OCI-LY3 (cell line): Measurements from ENCODE around the gene CTCFL.

Experiments
- EZH2phosphoT487 ChIP-seq: fragments of 200-600 bp; shearing (Covaris generic); IDR thresholded peaks from 2 replicates; pipeline ENCODE4 v1.6.1; 2018; ENCODE audit warnings: antibody characterized with exemption, mixed run types, low read depth
- TF ChIP-seq, protein P1 (sequence below): fragments of 200-600, 300-600 bp; sonication (generic); IDR thresholded peaks from 2 replicates; pipeline ENCODE4 v1.5.1; 2014; ENCODE audit warnings: antibody characterized with exemption, low read length, low read depth

DNA sequence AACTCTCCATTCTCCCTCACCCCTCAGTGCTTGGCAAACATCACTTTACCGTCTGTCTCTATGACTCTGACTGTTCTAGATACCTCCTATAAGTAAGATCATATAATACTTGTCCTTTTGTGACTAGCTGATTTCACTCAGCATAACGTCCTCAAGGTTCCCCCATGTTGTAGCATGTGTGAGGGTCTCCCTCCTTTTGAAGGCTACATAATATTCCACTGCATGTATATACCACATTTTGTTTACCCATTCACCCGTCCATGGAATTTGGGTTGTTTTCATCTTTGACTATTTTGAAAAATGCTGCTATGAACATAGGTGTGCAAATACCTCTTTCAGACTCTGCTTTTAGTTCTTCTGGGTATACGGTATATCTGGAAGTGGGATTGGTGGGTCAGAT lies 28.3 kb downstream of the CTCFL start:
- TF ChIP-seq, protein P1, sequence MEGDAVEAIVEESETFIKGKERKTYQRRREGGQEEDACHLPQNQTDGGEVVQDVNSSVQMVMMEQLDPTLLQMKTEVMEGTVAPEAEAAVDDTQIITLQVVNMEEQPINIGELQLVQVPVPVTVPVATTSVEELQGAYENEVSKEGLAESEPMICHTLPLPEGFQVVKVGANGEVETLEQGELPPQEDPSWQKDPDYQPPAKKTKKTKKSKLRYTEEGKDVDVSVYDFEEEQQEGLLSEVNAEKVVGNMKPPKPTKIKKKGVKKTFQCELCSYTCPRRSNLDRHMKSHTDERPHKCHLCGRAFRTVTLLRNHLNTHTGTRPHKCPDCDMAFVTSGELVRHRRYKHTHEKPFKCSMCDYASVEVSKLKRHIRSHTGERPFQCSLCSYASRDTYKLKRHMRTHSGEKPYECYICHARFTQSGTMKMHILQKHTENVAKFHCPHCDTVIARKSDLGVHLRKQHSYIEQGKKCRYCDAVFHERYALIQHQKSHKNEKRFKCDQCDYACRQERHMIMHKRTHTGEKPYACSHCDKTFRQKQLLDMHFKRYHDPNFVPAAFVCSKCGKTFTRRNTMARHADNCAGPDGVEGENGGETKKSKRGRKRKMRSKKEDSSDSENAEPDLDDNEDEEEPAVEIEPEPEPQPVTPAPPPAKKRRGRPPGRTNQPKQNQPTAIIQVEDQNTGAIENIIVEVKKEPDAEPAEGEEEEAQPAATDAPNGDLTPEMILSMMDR: no peak
- TF ChIP-seq EZH2phosphoT487: no peak
